Breast epithelium (tissue), 3 donors: Measurements from ENCODE around the gene GC.

Source experiments
- CTCF ChIP-seq, 3 donors: fragments of 450-650 bp; IDR thresholded peaks; one replicate each; pipeline ENCODE4 v1.5.1; 2016 to 2017; ENCODE audit warnings: antibody characterized with exemption in 3 of 3, mild to moderate bottlenecking in 3 of 3, moderate library complexity in 3 of 3
- POLR2AphosphoS5 ChIP-seq, 3 donors: sonication (generic); formaldehyde crosslinking; IDR thresholded peaks; one replicate each; pipeline ENCODE4 v1.6.1; 2017; ENCODE audit warnings: antibody characterized with exemption in 3 of 3

DNA sequence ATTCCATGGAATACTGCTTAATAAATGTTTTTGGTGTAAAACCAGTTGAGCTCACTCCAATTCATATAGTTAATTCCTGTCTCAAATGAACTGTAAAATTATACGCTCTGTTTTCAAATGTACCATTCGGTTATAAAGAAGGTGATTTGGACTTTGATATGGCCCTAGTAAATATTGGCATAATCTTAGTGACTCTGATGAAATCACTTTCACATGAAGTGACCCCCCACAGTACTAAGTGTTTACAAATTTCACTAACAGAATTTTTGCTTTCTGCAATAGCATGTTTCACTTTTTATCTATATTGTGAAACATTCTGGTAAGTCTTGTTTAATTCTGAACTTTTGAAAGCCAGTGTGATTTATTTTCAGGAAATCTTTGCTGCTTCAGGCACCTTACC, 10.9 kb downstream of the GC start:
- TF ChIP-seq CTCF (IDR thresholded peaks at IDR 0.05) (no peak), POLR2AphosphoS5 (IDR thresholded peaks at IDR 0.05) (no peak)
